GM04504 (cell line): ENCODE data around the gene MBTPS1.

Experiments used
- DNase-seq: peaks from one replicate; pipeline ENCODE4 v3.0.0-alpha.2; 2012; ENCODE audit warnings: low read depth

Gene MBTPS1

GRCh38 chr16:84034516-84034915, 82.2 kb downstream of the MBTPS1 start:
- DNase-seq = no peak

GRCh38 chr16:84033251-84034195, 83.2 kb downstream of the MBTPS1 start:
- DNase-seq = no peak

GRCh38 chr16:84032458-84033178, 84.1 kb downstream of the MBTPS1 start:
- no peak for DNase-seq

- DNase-seq = no peak
These were observed 85.2 kb downstream of the MBTPS1 start for GRCh38 chr16:84031556-84031955.

- no peak for DNase-seq
These were observed 87.3 kb downstream of the MBTPS1 start for GRCh38 chr16:84029297-84030047.

- DNase-seq = no peak
These were observed 89.1 kb downstream of the MBTPS1 start for GRCh38 chr16:84027625-84028024.

GRCh38 chr16:84026606-84027005, 90.1 kb downstream of the MBTPS1 start:
- DNase-seq = no peak

GRCh38 chr16:84024854-84025253, 91.9 kb downstream of the MBTPS1 start:
- DNase-seq = no peak

GRCh38 chr16:84022644-84023043, 94.1 kb downstream of the MBTPS1 start:
- DNase-seq = no peak

GRCh38 chr16:84021488-84021887, 95.3 kb downstream of the MBTPS1 start:
- DNase-seq = no peak

- no peak for DNase-seq
These were observed 96.4 kb downstream of the MBTPS1 start for GRCh38 chr16:84020353-84020752.

GRCh38 chr16:84018710-84019109, 98.0 kb downstream of the MBTPS1 start:
- no peak for DNase-seq

- DNase-seq = no peak
These were observed 100.3 kb downstream of the MBTPS1 start for GRCh38 chr16:84016477-84016876.

- no peak for DNase-seq
These were observed 101.3 kb downstream of the MBTPS1 start for GRCh38 chr16:84015399-84015798.

- DNase-seq = no peak
These were observed 102.0 kb downstream of the MBTPS1 start for GRCh38 chr16:84014570-84015327.

- DNase-seq = no peak
These were observed 102.8 kb downstream of the MBTPS1 start for GRCh38 chr16:84013787-84014569.

GRCh38 chr16:84009282-84009681, 107.5 kb downstream of the MBTPS1 start:
- no peak for DNase-seq

- DNase-seq = no peak
These were observed 108.8 kb downstream of the MBTPS1 start for GRCh38 chr16:84007965-84008364.

GRCh38 chr16:84007520-84007919, 109.2 kb downstream of the MBTPS1 start:
- no peak for DNase-seq

GRCh38 chr16:84005391-84005790, 111.4 kb downstream of the MBTPS1 start:
- DNase-seq = no peak

- DNase-seq = no peak
These were observed 112.3 kb downstream of the MBTPS1 start for GRCh38 chr16:84004442-84004841.
